HepG2 (cell line): ENCODE measurements around the gene TMTC1. TPM values are rescaled to one million over a fixed set of nuclear protein-coding genes. Genes with fewer than 3 reads are reported as not detected.

ENCODE experiments used
- ATAC-seq: fragments of 200-7000 bp; cut with Tn5 transposase; 3 replicates; pipeline ENCODE4 v1.9.1; 2020; ENCODE audit warnings: mild to moderate bottlenecking, moderate library complexity
- BruUV-seq: library from RNA; stranded (reverse); fragments of 400-500 nt; replicated peaks from 2 replicates; lab custom pipeline; 2021; lab: Mats Ljungman, UMichigan
- CTCF ChIA-PET: fragments of 300-600 bp; formaldehyde crosslinking; extraction: SDS; loops from one replicate; lab custom pipeline; 2021; ENCODE audit warnings: low total read pairs, inconsistent platforms, low intra/inter-chr PET ratio; lab: Yijun Ruan, JAX
- POLR2A ChIA-PET: fragments of 350-600 bp; sonication (Branson Sonifier 250); formaldehyde crosslinking; loops from one replicate; lab custom pipeline; 2020; ENCODE audit warnings: antibody characterized with exemption, inconsistent platforms; lab: Yijun Ruan, JAX
- DNase-seq: peaks from one replicate; pipeline ENCODE4 v3.0.0-alpha.2; 2015; ENCODE audit warnings: low spot score
- FAIRE-seq: peaks from 3 replicates; lab custom pipeline; 2011; peaks lifted over from hg19 to GRCh38; lab: Jason Lieb, UNC
- H2AFZ ChIP-seq: one replicate; pipeline ENCODE4 v1.6.1; 2011; ENCODE audit warnings: low read length, inconsistent platforms
- H3K27ac ChIP-seq: fragments of 300-600 bp; 3 replicates; pipeline ENCODE4 v1.8.0; 2011; ENCODE audit warnings: mixed run types, mild to moderate bottlenecking, mixed read lengths, low read length, inconsistent platforms; ENCODE audit not compliant: insufficient read depth; ENCODE audit errors: extremely low read length
- H3K27me3 ChIP-seq, 2 experiments: fragments of 200-600 bp in 1 of 2; 2 replicates in 1 of 2; 3 replicates in 1 of 2; pipeline versions ENCODE4 v1.6.0 to v1.8.0; 2011; ENCODE audit warnings: low read length in 2 of 2, mild to moderate bottlenecking in 2 of 2, moderate library complexity in 2 of 2, inconsistent platforms in 1 of 2; ENCODE audit not compliant: insufficient read depth in 2 of 2, control insufficient read depth in 1 of 2
- H3K36me3 ChIP-seq, 2 experiments: fragments of 200-600 bp in 1 of 2; replicated peaks in 1 of 2; 2 replicates in 1 of 2; 3 replicates in 1 of 2; pipeline versions ENCODE4 v1.5.1 to v1.8.0; 2011; ENCODE audit warnings: low read length in 2 of 2, inconsistent platforms in 1 of 2; ENCODE audit not compliant: insufficient read depth in 2 of 2, control insufficient read depth in 1 of 2
- H3K4me1 ChIP-seq: 2 replicates; pipeline ENCODE4 v1.5.1; 2012; ENCODE audit warnings: low read length, inconsistent platforms; ENCODE audit not compliant: insufficient read depth
- H3K4me2 ChIP-seq: 2 replicates; pipeline ENCODE4 v1.6.0; 2011; ENCODE audit warnings: low read depth, low read length, inconsistent platforms
- H3K4me3 ChIP-seq, 3 experiments: fragments of 200-600 bp in 1 of 3; sonication (generic), shearing (Covaris generic) in 1 of 3; replicated peaks in 1 of 3; 2 replicates each; pipeline ENCODE4 v1.5.1; 2011 to 2016; ENCODE audit warnings: low read length in 3 of 3, inconsistent platforms in 2 of 3, low read depth in 2 of 3, mild to moderate bottlenecking in 2 of 3, control low read depth in 1 of 3, mixed read lengths in 1 of 3; ENCODE audit not compliant: insufficient read depth in 1 of 3
- H3K79me2 ChIP-seq: one replicate; pipeline ENCODE4 v1.6.1; 2011; ENCODE audit warnings: low read length, inconsistent platforms; ENCODE audit not compliant: insufficient read depth
- H3K9ac ChIP-seq: 2 replicates; pipeline ENCODE4 v1.6.0; 2011; ENCODE audit warnings: mild to moderate bottlenecking, low read depth, low read length, inconsistent platforms; ENCODE audit not compliant: insufficient read depth
- H3K9me3 ChIP-seq: 2 replicates; pipeline ENCODE4 v1.5.1; 2012; ENCODE audit warnings: mild to moderate bottlenecking, low read length
- H4K20me1 ChIP-seq: 2 replicates; pipeline ENCODE4 v1.6.0; 2011; ENCODE audit warnings: inconsistent platforms, mild to moderate bottlenecking, low read length, moderate library complexity; ENCODE audit not compliant: insufficient read depth
- FOXK1 ChIP-seq: sonication (generic); formaldehyde crosslinking; IDR thresholded peaks from 2 replicates; pipeline ENCODE4 v1.4.0; 2020; ENCODE audit warnings: low read depth, missing genetic modification reagents, borderline replicate concordance
- FOXP1 ChIP-seq, 2 experiments: fragments of 450-650 bp in 1 of 2; IDR thresholded peaks; 2 replicates each; pipeline ENCODE4 v1.6.1; 2017 to 2018; ENCODE audit warnings: antibody characterized with exemption in 1 of 2
- KAT8 ChIP-seq: IDR thresholded peaks from 2 replicates; pipeline ENCODE4 v1.6.1; 2016; ENCODE audit warnings: missing genetic modification reagents, missing compliant biosample characterization
- RORA ChIP-seq: sonication (generic); formaldehyde crosslinking; IDR thresholded peaks from 2 replicates; pipeline ENCODE4 v1.5.0; 2020; ENCODE audit warnings: mild to moderate bottlenecking, missing genetic modification reagents, moderate library complexity
- SOX13 ChIP-seq, 3 experiments: fragments of 450-650 bp in 1 of 3; sonication (generic) in 1 of 3; formaldehyde crosslinking in 1 of 3; IDR thresholded peaks in 2 of 3; conservative IDR thresholded peaks in 1 of 3; 2 replicates each; pipeline versions ENCODE4 v1.5.0 to v1.6.1; 2016 to 2020; ENCODE audit warnings: antibody characterized with exemption in 1 of 3, mild to moderate bottlenecking in 1 of 3, missing compliant biosample characterization in 1 of 3, missing genetic modification reagents in 1 of 3, moderate library complexity in 1 of 3
- ZNF253 ChIP-seq: sonication (generic); formaldehyde crosslinking; IDR thresholded peaks from 2 replicates; pipeline ENCODE4 v1.8.0; 2022; ENCODE audit warnings: mild to moderate bottlenecking, missing genetic modification reagents, borderline replicate concordance
- ZNF441 ChIP-seq: sonication (generic); formaldehyde crosslinking; IDR thresholded peaks from 2 replicates; pipeline ENCODE4 v1.7.0; 2021; ENCODE audit warnings: missing genetic modification reagents, borderline replicate concordance
- ZNF468 ChIP-seq: sonication (generic); formaldehyde crosslinking; IDR thresholded peaks from 2 replicates; pipeline ENCODE4 v1.8.0; 2022; ENCODE audit warnings: mild to moderate bottlenecking, moderate library complexity, missing genetic modification reagents
- ZNF577 ChIP-seq: sonication (generic); formaldehyde crosslinking; IDR thresholded peaks from 2 replicates; pipeline ENCODE4 v1.4.0; 2020; ENCODE audit warnings: mild to moderate bottlenecking, low read depth, missing genetic modification reagents, borderline replicate concordance
- WGBS: methylation state at CpG from one replicate; pipeline ENCODE4 v1.1.6; 2017; ENCODE audit warnings: low lambda C conversion rate; 5-methylcytosine and 5-hydroxymethylcytosine counted together
- in situ Hi-C: cut with HindIII; loops from 2 replicates; pipeline ENCODE4 v1.10.0; 2017; ENCODE audit warnings: low pct_unique_long_range_greater_than_20kb; ENCODE audit not compliant: extremely low pct_ligation_motif_present
- intact Hi-C: fragments of 100-400 bp; cut with micrococcal nuclease; formaldehyde crosslinking; loops from one replicate; pipeline ENCODE4 v1.10.0; 2022; ENCODE audit not compliant: unreplicated experiment
- polyA plus RNA-seq, 8 experiments: library from polyadenylated mRNA; depleted of rRNA in 3 of 8; stranded (reverse) in 7 of 8; unstranded in 1 of 8; fragments of >200 nt; fragmentation: Illumina TruSeq in 4 of 8; extraction: Trizol in 4 of 8; gene quantifications; 2 replicates each; pipeline versions ENCODE4 v1.2.1 to v1.2.3, GENCODE V29; 2011 to 2016; ENCODE audit warnings: low read depth in 4 of 8, missing spikeins in 1 of 8, mixed read lengths in 1 of 8; ENCODE audit not compliant: insufficient read depth in 1 of 8
- total RNA-seq, 5 experiments: library from RNA; depleted of rRNA; stranded (reverse); fragments of >200 nt; fragmentation: Illumina TruSeq; extraction: Trizol; gene quantifications; 2 replicates each; pipeline ENCODE4 v1.2.3, GENCODE V29; 2016; ENCODE audit warnings: low read depth in 1 of 5
- TF ChIP-seq, protein P1 (sequence below): sonication (generic); formaldehyde crosslinking; IDR thresholded peaks from 2 replicates; pipeline ENCODE4 v1.8.0; 2022; ENCODE audit warnings: mild to moderate bottlenecking, missing genetic modification reagents, moderate library complexity

TMTC1 gene
- total and polyA plus RNA-seq, 2 of the 13 experiments (the other 11 are each of a cell fraction or from before 2014, with no cell fraction given) = 0.69 to 1.8 TPM

- no peak for FAIRE-seq
- no TSS peak for BruUV-seq
- no peaks in the 10 kb centered on the region for H3K36me3 ChIP-seq
- H2AFZ ChIP-seq = no peak overlapping the region
- no peaks in the 10 kb centered on the region for H3K4me1 ChIP-seq
- H3K9me3 ChIP-seq = no peaks in the 10 kb centered on the region
- TF ChIP-seq RORA (CRISPR knock-in tag) (no peak), ZNF441 (CRISPR knock-in tag) (no peak), SOX13 (IDR thresholded peaks at IDR 0.05) (no peak), SOX13 (CRISPR knock-in tag; conservative IDR thresholded peaks at IDR 0.05 in 1 of 2, IDR thresholded peaks at IDR 0.05 in 1 of 2) (no peak), ZNF468 (CRISPR knock-in tag) (no peak), KAT8 (CRISPR knock-in tag) (no peak), FOXP1 (IDR thresholded peaks at IDR 0.05) (no peak), FOXP1 (CRISPR knock-in tag; IDR thresholded peaks at IDR 0.05) (no peak), ZNF253 (CRISPR knock-in tag) (no peak), ZNF577 (CRISPR knock-in tag) (no peak), FOXK1 (CRISPR knock-in tag) (no peak)
- TF ChIP-seq, protein P1, sequence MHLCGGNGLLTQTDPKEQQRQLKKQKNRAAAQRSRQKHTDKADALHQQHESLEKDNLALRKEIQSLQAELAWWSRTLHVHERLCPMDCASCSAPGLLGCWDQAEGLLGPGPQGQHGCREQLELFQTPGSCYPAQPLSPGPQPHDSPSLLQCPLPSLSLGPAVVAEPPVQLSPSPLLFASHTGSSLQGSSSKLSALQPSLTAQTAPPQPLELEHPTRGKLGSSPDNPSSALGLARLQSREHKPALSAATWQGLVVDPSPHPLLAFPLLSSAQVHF = no peak
- H3K27ac ChIP-seq = no peak overlapping the region
- H3K9ac ChIP-seq = no peak overlapping the region
- in situ Hi-C loops = no loop called here
- H3K4me3 ChIP-seq = no peak overlapping the region
- no peak for ATAC-seq
- ChIA-PET CTCF (no interaction called here), POLR2A (no interaction called here)
- intact Hi-C loops = no loop called here
- WGBS = 1% methylated on average over 3 of the region's 3 CpGs
- no peak overlapping the region for H3K4me2 ChIP-seq
- no peaks in the 10 kb centered on the region for H4K20me1 ChIP-seq
- H3K79me2 ChIP-seq = no peaks in the 10 kb centered on the region
- DNase-seq = no peak
- no peaks in the 10 kb centered on the region for H3K27me3 ChIP-seq
Measured at GRCh38 chr12:29738365-29738764, 45.4 kb downstream of the TMTC1 start.
